ENCODE measurements around the gene TRIM48. TPM values are rescaled to one million over a fixed set of nuclear protein-coding genes. Genes with fewer than 3 reads are reported as not detected.
"Not testable (repeated sequence)": the region's sequence is repeated elsewhere in the genome, so short reads cannot be mapped to it uniquely, and the experiment has no call there.

The TRIM48 gene
- not detected in 2 replicates for total RNA-seq

GRCh38 chr11:55261855-55262254, at the start of gene TRIM48:
Gene TRIM48, plus strand, starts transcription at chr11:55262155. Its CDS starts 113 bp downstream, at chr11:55262268.
- not testable (repeated sequence) for DNase-seq (ENCODE audit: low read depth); H3K4me3 ChIP-seq (ENCODE audit: low read depth, low read length)

GRCh38 chr11:55238316-55238715, 23.6 kb upstream of the TRIM48 start:
- not testable (repeated sequence) for DNase-seq (ENCODE audit: low read depth); H3K4me3 ChIP-seq (ENCODE audit: low read depth, low read length)

- DNase-seq (ENCODE audit: low read depth): no peak
- no peak for TF ChIP-seq CTCF (IDR thresholded peaks at IDR 0.05; ENCODE audit: insufficient read depth, low read depth, low read length)
- H3K4me3 ChIP-seq (ENCODE audit: low read depth, low read length): no peak overlapping the region
Observed at GRCh38 chr11:55263081-55263480, 1.1 kb downstream of the TRIM48 start.

Small RNA genes lying within 50 kb of the gene (small RNA-seq; reads per million reads assigned to genes)
- not detected for gene AP005597.4

Other genes starting within 250 kb of the TRIM48 start
- not detected in 2 replicates for gene OR4A16, start 81.0 kb downstream of the TRIM48 start, total RNA-seq
- gene OR4A15, start 105.8 kb downstream of the TRIM48 start, total RNA-seq: not detected in 2 replicates

All from fibroblast of villous mesenchyme (primary cell).